Activated CD4-positive, alpha-beta T cell treated with anti-CD3 and anti-CD28 coated beads for 24 hours (primary cell): Measurements from ENCODE around the gene SERPINB6.
"Not testable (repeated sequence)": the region's sequence is repeated elsewhere in the genome, so short reads cannot be mapped to it uniquely, and the experiment has no call there.

Experiments
- DNase-seq, 2 donors: peaks; one replicate each; pipeline ENCODE4 v3.0.0-alpha.2; 2020; ENCODE audit warnings: low read depth in 2 of 2

Gene SERPINB6

DNA sequence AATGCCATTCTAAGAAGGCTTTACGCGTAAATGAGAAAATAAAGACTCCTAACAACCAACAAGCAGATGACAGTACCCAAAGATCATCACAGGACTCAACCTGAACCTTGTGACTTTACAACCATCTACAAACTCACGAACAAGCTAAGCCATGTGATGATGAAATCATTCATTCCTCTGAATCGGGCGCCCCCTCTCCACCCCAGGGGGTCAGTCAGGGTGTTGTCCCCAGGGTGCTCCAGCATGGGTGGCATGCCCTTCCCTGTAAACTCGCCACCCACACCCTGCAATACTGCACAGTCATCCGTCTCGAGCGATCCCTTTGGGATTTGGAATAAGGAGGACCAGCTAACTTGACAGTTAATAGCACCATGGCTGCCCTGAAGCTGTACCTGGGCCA lies 12.6 kb downstream of the SERPINB6 start:
- no peak for DNase-seq

GRCh38 chr6:2958331-2958711 lies 13.0 kb downstream of the SERPINB6 start:
- DNase-seq: no peak

DNA sequence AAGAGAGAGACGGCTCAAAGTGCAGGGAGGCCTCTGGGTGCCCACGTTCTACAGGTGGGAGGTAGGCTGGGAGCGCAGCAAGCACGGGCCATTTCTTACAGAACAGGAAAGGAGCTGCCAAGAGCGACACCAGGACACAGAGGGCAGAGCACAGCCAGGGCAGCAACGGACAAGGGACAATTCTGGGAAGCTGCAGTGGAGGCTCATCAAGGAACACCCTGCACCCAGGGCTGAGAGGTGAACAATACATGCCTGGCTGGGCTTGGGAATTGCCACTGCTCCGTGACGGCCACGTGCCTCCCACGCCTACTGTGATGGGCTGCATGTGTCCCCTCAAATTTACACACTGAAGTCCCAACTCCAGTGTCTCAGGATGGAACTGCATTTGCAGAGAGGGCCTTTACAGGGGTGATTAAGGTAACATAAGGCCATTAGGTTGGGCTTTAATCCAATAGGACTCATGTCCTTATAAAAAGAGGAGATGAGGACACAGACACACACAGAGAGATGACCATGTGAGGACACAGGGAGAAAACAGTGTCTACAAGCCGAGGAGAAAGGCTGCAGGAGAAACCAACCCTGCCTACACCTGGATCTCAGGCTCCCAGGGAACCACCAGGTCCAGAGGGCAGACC lies 13.6 kb downstream of the SERPINB6 start:
- DNase-seq: no peak

- no peak for DNase-seq
Observed at GRCh38 chr6:2956930-2957685, 14.3 kb downstream of the SERPINB6 start.

DNA sequence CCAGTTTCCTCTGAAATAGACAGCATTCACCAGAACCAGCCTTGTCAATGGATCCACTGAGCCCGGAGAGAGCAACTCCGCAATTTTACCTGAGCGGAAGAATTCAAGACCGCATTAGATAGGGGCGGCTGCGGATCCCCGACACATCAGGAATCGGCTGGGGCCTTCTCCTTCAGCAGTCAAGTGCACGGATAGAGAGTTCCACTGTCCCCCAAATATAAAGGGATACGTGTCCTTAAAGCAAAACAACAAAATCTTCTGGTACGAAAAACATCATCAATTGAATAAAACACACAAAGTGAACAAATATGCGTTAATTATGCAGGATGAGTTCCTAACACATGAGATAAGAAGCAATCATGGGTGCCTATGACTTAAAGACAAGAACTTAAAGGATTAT lies 18.3 kb downstream of the SERPINB6 start:
- no peak for DNase-seq

GRCh38 chr6:2952557-2953095 lies 18.7 kb downstream of the SERPINB6 start:
- DNase-seq: peak; percentile 29 to 40

- no peak for DNase-seq
Observed at GRCh38 chr6:2951728-2952127, 19.6 kb downstream of the SERPINB6 start.

DNA sequence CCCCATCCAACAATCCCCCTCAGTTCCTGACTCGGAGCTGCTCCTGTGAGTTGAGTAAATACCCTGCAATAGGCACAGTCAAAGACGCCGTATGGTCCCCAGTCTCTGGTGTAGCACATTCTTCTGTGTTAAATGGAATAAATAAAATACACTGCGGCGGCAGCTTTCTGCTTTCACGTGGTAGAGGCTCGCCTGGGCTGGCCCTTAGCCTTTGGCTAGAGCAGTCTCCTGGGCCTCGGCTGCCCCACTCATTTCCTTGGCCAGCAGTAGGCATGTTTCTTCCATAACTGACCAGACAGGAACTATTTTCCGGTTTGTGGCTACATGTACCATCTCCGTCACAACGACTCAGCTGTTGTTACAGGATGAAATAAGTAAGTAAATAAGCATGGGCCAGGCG lies 20.7 kb downstream of the SERPINB6 start:
- no peak for DNase-seq

DNA sequence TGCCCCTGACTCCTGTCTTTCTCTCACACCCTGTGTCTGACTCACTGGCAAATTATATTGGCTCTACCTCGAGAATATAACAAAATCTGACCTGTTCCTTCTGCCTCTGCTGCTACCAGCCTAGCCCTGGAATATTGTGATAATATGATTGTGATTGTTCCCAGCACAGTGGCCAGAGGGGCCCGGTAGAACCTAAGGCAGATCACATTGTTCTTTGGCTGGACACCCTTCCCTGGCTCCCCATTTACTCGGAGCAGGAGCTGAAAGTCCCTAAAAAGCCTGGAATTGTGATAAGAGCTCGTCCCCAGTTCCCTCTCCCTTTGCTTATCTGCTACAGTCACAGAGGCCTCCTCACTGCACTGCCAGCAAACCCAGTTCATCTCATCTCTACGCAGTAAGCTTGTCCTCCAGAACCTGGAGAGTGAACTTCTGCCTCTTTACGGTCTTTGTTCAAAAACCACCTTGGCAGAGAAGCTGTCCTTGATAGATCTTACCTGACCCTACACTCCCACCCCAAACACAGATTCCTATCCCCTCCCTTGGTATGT lies 21.8 kb downstream of the SERPINB6 start:
- DNase-seq: no peak

- DNase-seq: no peak
Observed at GRCh38 chr6:2949121-2949520, 22.2 kb downstream of the SERPINB6 start.

DNA sequence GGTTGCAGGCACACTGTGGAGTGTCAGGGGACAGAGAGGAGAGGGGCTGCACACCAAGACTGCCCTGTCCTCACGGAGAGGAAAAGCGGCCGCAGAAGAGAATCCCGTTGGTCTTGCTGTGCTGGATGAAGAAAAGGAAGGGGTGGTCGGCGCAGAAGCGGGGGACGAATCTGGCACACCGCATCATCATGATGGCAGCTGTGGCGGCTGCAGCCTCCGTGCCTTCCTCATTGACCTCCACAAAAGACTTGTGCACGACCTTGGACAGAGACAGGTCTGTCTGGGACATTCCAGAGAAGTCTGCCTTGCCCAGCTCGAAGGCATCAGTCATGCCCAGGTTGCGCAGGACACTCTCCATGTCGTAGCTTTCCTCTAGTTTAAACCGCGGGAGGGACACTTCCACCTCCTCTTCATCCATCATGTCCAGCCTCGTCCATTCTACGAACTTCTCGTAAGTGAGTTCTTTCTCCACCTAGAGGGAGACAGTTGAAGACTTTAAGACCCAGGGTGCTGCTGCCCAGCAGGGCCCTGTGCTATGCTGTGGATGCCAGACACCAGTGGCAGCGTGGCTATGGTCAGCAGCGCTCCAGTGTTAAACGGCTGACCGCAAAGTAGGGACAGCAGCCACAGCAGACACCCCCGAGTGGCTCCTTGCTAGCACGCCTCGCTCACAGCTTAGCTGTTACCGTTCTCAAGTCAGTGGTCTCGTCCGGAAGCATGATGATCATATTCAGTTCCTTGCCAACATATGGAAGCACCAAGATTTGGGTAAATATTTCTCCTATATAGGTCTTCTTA lies 22.9 kb downstream of the SERPINB6 start:
- DNase-seq: no peak

GRCh38 chr6:2947445-2947844 lies 23.9 kb downstream of the SERPINB6 start:
- DNase-seq: no peak

- DNase-seq: no peak
Observed at GRCh38 chr6:2945153-2945452, 26.3 kb downstream of the SERPINB6 start.

GRCh38 chr6:2944405-2945152 lies 26.8 kb downstream of the SERPINB6 start:
- no peak for DNase-seq

GRCh38 chr6:2943564-2943955 lies 27.8 kb downstream of the SERPINB6 start:
- DNase-seq: no peak

DNA sequence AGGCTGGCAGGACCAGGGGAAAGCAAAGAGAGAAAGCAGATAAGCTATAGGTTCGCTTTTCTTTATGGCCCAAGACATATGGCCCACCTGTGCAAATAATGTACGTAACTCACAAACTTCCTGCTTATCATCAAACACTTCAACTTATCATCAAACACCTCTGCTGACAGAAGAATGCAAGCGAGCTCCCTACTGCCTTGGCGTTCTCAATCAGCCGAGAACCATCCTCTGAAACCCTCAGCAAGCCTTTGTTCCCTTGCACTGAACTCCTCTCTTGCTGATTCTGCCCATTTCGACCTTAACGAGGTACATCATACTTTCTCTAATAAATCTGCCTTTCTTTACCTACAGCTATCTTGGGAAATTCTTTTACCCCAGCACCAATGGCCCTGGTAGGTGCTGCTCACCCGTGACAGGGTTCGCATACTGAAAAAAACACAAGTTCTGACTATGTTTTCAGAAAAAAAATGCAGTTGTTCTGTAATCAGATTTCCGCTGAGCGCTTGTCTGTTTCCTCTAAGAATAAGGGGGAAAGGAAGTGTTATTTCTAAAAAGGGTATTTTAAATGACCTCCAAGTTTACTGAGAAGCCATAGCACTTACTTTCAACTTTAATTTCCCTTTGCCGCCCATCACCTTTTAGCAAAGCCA lies 28.3 kb downstream of the SERPINB6 start:
- no peak for DNase-seq

DNA sequence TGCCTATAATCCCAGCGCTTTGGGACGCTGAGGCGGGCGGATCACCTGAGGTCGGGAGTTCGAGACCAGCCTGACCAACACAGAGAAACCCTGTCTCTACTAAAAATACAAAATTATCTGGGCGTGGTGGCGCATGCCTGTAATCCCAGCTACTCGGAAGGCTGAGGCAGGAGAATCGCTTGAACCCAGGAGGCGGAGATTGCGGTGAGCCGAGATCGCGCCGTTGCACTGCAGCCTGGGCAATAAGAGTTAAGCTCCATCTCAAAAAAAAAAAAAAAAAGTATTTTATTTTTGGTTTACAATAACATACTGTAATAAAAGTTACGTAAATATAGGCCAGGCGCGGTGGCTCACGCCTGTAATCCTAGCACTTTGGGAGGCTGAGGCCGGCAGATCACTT lies 29.3 kb downstream of the SERPINB6 start:
- not testable (repeated sequence) for DNase-seq

- DNase-seq: no peak
Observed at GRCh38 chr6:2940851-2941250, 30.5 kb downstream of the SERPINB6 start.

DNA sequence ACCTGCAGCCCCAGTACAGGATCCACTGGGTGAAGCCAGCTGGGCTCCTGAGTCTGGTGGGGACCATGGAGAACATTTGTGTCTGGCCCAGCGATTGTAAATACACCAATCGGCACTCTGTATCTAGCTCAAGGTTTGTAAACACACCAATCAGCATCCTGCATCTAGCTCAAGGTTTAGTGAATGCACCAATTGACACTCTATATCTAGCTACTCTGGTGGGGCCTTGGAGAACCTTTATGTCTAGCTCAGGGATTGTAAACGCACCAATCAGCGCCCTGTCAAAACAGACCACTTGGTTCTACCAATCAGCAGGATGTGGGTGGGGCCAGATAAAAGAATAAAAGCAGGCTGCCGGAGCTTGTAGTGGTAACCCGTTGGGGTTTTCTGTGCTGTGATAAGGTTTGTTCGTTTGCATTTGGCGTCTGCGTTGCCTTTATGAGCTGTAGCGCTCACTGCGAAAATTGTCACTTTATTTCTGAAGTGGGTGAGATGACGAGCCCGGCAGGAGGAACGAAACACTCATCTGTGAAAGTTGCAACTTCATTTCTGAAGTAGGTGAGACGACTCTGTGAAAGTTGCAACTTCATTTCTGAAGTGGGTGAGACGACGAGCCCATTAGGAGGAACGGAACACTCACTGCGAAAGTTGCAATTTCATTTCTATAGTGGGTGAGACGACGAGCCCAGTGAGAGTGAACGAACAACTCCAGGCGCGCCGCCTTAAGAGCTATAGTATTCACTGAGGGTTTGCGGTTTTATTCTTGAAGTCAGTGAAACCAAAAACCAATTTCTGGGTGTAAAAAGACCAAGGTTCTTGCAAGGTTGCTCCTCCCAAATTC lies 31.1 kb downstream of the SERPINB6 start:
- peak; percentile 65 to 71 for DNase-seq

- no peak for DNase-seq
Observed at GRCh38 chr6:2939315-2940009, 31.9 kb downstream of the SERPINB6 start.
